ENCODE measurements around the gene CHST8. TPM values are rescaled to one million over a fixed set of nuclear protein-coding genes. Genes with fewer than 3 reads are reported as not detected.

Gene CHST8
- total RNA-seq, 1 experiment from 2014 or later, result 33.5 TPM

GRCh38 chr19:33678796-33679585 lies 57.2 kb downstream of the CHST8 start (continued):
- TF ChIP-seq SMAD4 (CRISPR knock-in tag; IDR thresholded peaks at IDR 0.05) (no peak), CREM (CRISPR knock-in tag; IDR thresholded peaks at IDR 0.05) (no peak), ZNF219 (CRISPR knock-in tag; IDR thresholded peaks at IDR 0.05; ENCODE audit: borderline replicate concordance) (no peak), ZNF396 (CRISPR knock-in tag; IDR thresholded peaks at IDR 0.05; ENCODE audit: borderline replicate concordance) (no peak)

GRCh38 chr19:33679696-33680095 lies 57.9 kb downstream of the CHST8 start:
- Mint-ChIP-seq H3K9me3 (no peaks in the 10 kb centered on the region), H3K36me3 (no peaks in the 10 kb centered on the region), H3K4me1 (peaks cover 6% of the 10 kb centered on the region), H3K4me3 (no peak overlapping the region), H3K27me3 (ENCODE audit: low read depth) (no peaks in the 10 kb centered on the region), H3K27ac (no peak overlapping the region)
- ATAC-seq (no peak), DNase-seq (ENCODE audit: low spot score) (no peak)
- CTCF ChIA-PET, result no interaction called here
- TF ChIP-seq ZNF138 (CRISPR knock-in tag; conservative IDR thresholded peaks at IDR 0.05), result no peak
- POLR2A ChIA-PET, result no interaction called here

- Mint-ChIP-seq H3K4me1 (peaks cover 3% of the 10 kb centered on the region; the same call in 1 of the 2 replicates), H3K27me3 (ENCODE audit: low read depth) (no peaks in the 10 kb centered on the region), H3K4me3 (no peak overlapping the region), H3K36me3 (no peaks in the 10 kb centered on the region), H3K9me3 (no peaks in the 10 kb centered on the region), H3K27ac (no peak overlapping the region)
- POLR2A ChIA-PET, result no interaction called here
- DNase-seq (ENCODE audit: low spot score) (no peak), ATAC-seq (no peak)
- CTCF ChIA-PET, result no interaction called here
- TF ChIP-seq USF1 (CRISPR knock-in tag; IDR thresholded peaks at IDR 0.05) (no peak), HMGA2 (CRISPR knock-in tag; IDR thresholded peaks at IDR 0.05) (no peak), E2F4 (CRISPR knock-in tag; IDR thresholded peaks at IDR 0.05; ENCODE audit: borderline replicate concordance, low read depth) (no peak), ATF1 (CRISPR knock-in tag; IDR thresholded peaks at IDR 0.05) (no peak), MXD4 (CRISPR knock-in tag; IDR thresholded peaks at IDR 0.05; ENCODE audit: borderline replicate concordance) (no peak), IRF1 (CRISPR knock-in tag; IDR thresholded peaks at IDR 0.05) (no peak), ATF3 (CRISPR knock-in tag; conservative IDR thresholded peaks at IDR 0.05) (no peak), CDX4 (CRISPR knock-in tag; IDR thresholded peaks at IDR 0.05; ENCODE audit: borderline replicate concordance) (no peak), FOXK1 (CRISPR knock-in tag; IDR thresholded peaks at IDR 0.05) (no peak), ZNF425 (CRISPR knock-in tag; conservative IDR thresholded peaks at IDR 0.05) (no peak), MYBL2 (CRISPR knock-in tag; IDR thresholded peaks at IDR 0.05) (no peak), RORB (CRISPR knock-in tag; IDR thresholded peaks at IDR 0.05) (no peak), SOX15 (CRISPR knock-in tag; IDR thresholded peaks at IDR 0.05) (no peak), ETV6 (CRISPR knock-in tag; IDR thresholded peaks at IDR 0.05) (no peak), ZNF396 (CRISPR knock-in tag; IDR thresholded peaks at IDR 0.05; ENCODE audit: borderline replicate concordance) (no peak), NFE2L1 (CRISPR knock-in tag; IDR thresholded peaks at IDR 0.05) (no peak), ATF2 (CRISPR knock-in tag; IDR thresholded peaks at IDR 0.05; ENCODE audit: borderline replicate concordance, low read depth) (no peak), ATF6 (CRISPR knock-in tag; IDR thresholded peaks at IDR 0.05) (no peak), EMX1 (CRISPR knock-in tag; IDR thresholded peaks at IDR 0.05) (no peak), GTF2I (CRISPR knock-in tag; conservative IDR thresholded peaks at IDR 0.05) (no peak)
These were observed 59.4 kb downstream of the CHST8 start for GRCh38 chr19:33681081-33681680.

Measured in WTC11 (cell line).